GM21786 (cell line): ENCODE data around the gene EME2.
A peak's percentile ranks its signal among the peaks of the same experiment; 100 is the strongest.
"Not testable (repeated sequence)": the region's sequence is repeated elsewhere in the genome, so short reads cannot be mapped to it uniquely, and the experiment has no call there.

Experiments
- ATAC-seq: cut with Tn5 transposase; IDR thresholded peaks from one replicate; pipeline ENCODE4 v1.9.1; 2021; ENCODE audit not compliant: unreplicated experiment

The EME2 gene

DNA sequence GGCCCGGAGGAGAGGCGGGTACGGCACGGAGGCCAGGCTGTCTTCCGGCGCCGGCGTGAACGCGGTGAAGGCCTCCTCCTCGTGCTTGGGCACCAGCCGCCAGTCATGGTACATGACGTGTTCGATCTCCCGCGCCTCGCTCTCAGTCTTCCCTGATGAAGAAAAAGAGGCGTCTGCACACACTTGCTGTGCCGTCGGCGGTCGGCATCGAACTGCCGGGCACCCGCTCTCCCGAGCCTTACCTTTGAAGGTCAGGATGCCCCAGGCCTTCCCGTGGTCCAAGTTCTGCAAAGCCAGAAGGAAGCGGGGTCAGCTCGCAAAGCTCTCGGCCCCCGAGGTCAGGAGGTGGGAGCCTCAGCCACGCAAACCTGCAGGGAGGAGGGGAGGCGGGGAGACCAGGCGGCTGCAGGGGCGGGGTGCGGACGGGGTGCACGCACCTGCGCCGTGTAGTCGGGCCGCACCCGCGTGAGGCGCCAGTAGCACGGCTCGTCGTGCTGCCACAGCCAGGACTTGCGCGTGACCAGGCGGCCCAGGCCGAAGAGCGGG is at the start of gene EME2:
TSS of gene EME2 (plus strand) at position 449 of the 546 bp plus-strand sequence. CDS start 418 bp downstream, outside the sequence.
- peak; percentile 5 for ATAC-seq

DNA sequence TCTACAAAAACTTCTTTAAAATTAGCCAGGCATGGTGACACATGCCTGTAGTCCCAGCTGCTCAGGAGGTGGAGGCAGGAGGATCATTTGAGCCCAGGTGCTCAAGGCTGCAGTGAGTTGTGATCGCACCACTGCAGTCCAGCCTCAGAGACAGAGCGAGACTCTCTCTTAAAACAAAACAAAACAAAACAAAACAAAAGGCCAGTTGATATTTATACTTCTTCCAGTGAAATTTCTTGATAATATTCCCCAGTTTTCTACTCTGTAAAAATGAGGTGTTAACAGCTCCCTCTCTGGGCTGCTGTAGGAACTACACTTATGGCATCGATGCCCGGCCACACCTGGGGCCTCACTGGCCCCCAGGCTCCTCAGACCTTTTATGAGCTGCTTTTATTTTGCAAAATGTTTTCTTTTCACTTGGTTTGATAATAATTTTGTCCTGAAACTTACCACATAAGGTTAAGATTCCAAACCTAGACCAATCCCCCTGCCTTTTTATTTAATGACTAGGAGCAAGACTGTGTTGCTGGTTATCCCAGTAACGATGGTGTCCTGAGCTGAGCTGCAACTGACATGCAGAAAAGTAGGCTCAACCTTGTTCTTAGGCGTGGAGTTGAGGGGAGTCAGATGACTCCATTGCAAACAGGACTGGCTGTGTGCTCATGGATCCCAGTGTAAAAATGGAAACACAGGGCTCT is 49.0 kb upstream of the EME2 start:
- ATAC-seq: no peak

DNA sequence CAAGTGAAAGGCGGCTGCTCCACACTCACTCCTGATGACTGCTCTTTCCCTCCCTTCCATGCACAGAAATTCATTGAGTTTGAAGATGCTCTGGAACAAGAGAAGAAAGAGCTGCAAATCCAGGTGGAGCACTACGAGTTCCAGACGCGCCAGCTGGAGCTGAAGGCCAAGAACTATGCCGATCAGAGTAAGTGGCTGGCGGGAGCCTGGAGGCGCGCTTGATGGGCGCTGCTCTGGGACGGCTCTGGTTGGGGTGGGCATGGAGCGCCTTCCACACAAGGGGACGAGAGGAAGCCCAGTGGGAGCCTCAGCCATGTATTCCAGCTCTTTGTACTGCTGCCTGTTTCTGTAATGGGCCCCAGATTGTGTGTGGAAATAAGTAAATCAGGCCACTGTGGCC is 48.1 kb upstream of the EME2 start:
- no peak for ATAC-seq

DNA sequence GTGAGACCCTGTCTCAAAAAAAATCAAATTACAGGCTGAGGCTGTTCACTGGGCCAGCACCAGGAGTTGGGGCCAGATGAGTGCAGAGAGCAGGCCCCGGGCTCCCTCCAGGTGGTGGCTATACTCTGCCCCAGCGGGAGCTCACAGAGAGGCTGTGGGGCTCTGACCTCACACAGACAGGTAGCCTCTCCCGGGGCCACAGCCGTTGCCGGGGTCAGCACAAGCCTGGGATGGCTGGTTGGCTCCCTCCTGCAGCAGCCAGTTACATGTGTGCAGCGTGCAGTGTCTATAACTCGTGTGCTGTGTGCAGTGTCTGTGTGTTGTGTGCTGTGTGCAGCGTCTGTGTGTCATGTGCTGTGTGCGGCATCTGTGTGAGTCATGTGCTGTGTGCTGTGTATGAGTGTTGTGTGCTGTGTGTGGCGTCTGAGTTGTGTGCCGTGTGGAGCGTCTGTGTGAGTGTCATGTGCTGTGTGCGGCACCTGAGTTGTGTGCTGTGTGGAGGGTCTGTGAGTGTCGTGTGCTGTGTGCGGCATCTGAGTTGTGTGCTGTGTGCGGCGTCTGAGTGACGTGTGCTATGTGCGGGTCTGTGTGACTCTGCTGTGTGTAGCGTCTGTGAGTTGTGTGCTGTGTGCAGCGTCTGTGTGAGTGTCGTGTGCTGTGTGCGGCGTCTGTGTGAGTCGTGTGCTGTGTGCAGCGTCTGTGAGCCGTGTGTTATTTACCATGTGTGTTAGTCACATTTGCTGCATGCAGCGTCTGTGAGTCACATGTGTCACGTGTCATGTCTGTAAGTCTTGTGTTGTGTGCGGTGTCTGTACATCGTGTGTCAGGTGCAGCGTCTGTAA is 45.7 kb upstream of the EME2 start:
- ATAC-seq: no peak

- no peak for ATAC-seq
Measured at GRCh38 chr16:1727651-1728624, 44.7 kb upstream of the EME2 start.

- ATAC-seq: no peak
Measured at GRCh38 chr16:1729026-1729425, 43.6 kb upstream of the EME2 start.

DNA sequence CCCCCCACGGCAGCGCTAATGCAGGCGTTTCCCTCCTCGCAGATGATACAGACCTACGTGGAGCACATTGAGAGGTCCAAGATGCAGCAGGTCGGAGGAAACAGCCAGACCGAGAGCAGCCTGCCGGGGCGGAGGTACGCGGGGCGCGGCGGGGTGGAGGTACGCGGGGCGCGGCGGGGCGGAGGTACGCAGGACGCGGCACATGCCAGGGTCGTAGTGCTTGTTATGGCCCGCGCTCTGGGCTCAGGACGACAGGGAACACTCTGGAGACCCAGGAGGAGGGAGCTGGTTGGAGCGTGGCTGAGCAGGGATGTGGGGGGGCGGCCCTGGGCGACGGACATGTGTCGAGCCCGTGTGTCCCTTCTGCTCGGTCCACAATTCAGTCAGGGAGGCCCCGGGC is 43.2 kb upstream of the EME2 start:
- ATAC-seq: no peak

DNA sequence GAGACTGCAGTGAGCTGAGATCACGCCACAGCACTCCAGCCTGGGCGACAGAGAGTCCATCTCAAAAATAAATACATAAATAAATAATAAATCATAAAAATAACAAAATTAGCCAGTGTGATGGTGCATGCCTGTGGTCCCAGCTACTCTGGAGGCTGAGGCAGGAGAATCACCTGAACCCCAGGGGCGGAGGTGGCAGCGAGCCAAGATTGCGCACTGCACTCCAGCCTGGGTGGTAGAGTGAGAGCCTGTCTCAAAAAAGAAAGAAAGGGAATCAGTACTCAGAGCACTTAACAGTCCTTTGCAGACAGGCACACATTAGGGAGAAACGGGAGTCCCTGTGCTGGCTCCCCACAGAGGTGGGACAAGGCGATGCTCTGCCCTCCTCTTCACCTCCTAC is 41.5 kb upstream of the EME2 start:
- no peak for ATAC-seq

DNA sequence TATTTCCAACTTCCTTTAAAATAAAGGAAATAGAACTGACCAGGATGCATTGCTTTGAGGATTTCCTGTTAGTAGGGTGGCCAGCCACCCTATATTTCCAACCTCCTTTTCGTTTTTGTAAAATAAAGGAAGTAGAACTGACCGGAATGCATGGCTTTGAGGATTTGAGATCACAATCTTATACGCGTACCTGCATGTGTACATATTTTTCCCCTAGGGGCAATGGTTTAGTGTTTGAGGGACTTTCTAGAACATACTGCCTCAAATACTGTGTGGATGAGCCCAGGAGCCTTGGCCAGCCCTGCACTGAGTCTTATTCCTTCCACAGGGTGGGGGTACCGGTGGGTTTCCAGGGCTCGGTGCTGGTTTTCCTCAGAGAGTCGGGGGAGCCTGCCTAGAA is 41.0 kb upstream of the EME2 start:
- ATAC-seq: no peak

- ATAC-seq: no peak
Measured at GRCh38 chr16:1732071-1732470, 40.5 kb upstream of the EME2 start.

DNA sequence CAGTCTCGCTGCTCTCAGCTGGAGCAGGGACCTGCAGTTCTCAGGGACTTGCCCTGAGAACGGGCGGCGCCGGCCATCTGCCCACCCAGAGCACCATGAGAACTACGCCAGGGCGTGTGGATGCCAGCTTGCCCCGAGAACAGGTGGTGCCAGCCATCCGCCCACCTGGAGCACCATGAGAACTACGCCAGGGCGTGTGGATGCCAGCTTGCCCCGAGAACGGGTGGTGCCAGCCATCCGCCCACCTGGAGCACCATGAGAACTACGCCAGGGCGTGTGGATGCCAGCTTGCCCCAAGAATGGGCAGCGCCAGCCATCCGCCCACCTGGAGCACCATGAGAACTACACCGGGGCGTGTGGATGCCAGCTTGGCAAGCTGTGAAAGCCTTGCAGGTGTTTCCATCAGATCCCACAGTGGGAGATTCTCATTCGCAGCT is 40.0 kb upstream of the EME2 start:
- ATAC-seq: not testable (repeated sequence)

GRCh38 chr16:1734123-1734522 is 38.5 kb upstream of the EME2 start:
- no peak for ATAC-seq

DNA sequence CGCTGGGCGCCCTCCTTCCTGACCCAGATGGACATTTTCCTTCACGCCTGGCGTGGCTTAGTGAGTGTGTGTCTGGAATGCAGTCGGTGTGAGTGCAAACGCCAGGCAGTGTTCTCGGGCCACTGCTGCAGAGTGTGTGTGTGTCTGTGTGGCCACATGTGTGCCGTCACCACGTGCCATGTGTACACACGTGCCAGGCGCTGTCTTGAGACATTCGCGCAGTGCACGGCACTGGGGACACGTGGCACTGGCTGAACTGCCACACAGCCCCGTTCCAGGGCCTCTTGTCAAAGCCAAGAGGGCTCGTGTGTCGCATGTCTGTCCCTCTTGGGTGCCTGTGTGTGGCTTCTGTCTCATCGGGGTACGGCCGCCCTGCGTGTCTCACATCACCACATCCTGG is 37.8 kb upstream of the EME2 start:
- no peak for ATAC-seq

DNA sequence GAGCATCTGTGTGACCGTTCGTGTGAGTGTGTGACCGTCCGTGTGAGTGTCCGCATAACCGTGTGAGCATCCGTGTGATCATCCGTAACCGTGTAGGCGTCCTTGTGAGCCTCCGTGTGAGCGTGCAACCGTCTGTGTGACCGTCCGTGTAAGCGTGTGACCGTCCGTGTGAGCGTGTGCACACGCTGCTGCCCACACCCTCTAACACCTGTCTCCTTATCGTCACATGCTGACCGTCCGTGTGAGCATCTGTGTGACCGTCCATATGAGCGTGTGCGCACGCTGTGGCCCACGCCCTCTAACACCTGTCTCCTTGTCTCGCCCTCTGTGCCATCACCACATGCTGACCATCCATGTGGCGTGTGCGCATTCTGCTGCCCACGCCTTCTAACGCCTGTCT is 32.4 kb upstream of the EME2 start:
- ATAC-seq: no peak

GRCh38 chr16:1740781-1741490 is 31.7 kb upstream of the EME2 start:
- no peak for ATAC-seq

DNA sequence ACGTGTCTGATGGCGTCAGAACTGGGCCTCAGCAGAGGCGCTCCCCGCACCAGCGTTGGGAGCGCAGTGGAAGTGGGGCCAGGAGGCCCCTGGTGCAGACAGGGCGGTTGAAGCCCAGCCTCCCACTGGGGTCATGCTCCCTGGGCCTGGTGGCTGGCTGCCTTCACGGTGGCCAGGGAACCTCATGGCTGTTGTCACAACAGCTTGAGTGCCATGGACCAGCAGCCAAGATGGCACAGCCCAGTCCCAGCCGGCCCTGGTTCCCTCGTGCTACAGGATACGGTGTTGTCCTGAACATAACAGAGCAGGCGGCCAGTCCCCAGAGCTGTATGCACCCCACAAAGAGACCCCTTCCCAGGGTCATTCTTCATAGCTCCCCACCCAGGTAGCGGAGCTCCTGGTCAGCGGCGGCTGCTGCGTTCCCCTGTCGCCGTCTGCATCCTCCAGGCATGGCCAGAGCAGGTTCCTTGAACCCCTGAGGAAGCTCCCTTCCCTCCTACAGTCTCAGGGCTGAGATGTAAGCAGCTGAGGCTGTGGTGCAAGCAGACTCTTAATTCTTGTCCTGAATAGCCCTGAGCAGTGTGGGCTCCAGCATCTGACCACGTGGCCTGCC is 31.0 kb upstream of the EME2 start:
- ATAC-seq: no peak

- ATAC-seq: no peak
Measured at GRCh38 chr16:1743376-1744337, 29.0 kb upstream of the EME2 start.

DNA sequence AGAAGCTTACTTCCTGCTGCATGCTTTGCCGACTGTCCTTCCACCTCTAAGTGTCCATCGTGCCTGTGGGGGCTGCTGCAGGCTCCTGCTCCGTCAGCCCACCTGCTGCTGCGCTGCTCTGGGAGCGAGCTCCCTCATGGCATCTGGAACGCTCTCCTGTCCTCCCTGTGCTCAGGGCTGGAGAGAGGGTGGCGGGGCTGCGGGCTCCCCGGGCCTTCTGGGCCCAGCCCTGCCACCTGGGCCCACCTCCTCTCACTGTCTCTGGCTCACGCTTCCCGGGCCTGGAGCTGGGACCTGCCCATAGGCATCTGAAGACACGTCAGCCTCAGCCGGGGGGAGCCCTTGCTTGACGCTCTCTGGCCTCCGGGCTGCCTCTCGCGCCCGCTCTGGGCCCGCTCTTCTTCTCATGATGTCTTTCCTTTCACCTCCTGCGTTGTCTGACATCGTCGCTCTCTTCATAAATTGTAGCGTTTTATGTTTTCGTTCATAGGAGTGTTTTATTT is 28.2 kb upstream of the EME2 start:
- no peak for ATAC-seq
